Ascending aorta (tissue), 2 donors: ENCODE measurements around the gene TKTL1. TPM values are rescaled to one million over a fixed set of nuclear protein-coding genes. Genes with fewer than 3 reads are reported as not detected.

Source experiments
- DNase-seq, 2 donors: peaks; one replicate each; pipeline ENCODE4 v3.0.0-alpha.2; 2019; ENCODE audit warnings: low spot score in 2 of 2
- H3K27ac ChIP-seq, 2 donors: fragments of 200-600 bp; sonication (generic); one replicate each; pipeline ENCODE4 v1.5.1; 2016 to 2017; ENCODE audit warnings: mild to moderate bottlenecking in 1 of 2
- H3K27me3 ChIP-seq: fragments of 200-600 bp; sonication (generic); one replicate; pipeline ENCODE4 v1.5.1; 2017
- H3K36me3 ChIP-seq, 2 donors: fragments of 200-600 bp; sonication (generic); one replicate each; pipeline ENCODE4 v1.5.1; 2016
- H3K4me1 ChIP-seq, 2 donors: fragments of 200-600 bp; sonication (generic); one replicate each; pipeline ENCODE4 v1.5.1; 2016 to 2017; ENCODE audit warnings: mild to moderate bottlenecking in 1 of 2
- H3K4me3 ChIP-seq, 2 donors: fragments of 200-600 bp; sonication (generic); one replicate each; pipeline ENCODE4 v1.5.1; 2016 to 2017; ENCODE audit warnings: mild to moderate bottlenecking in 1 of 2
- H3K9me3 ChIP-seq, 2 donors: fragments of 200-600 bp; sonication (generic); one replicate each; pipeline ENCODE4 v1.5.1; 2016
- CTCF ChIP-seq, 3 experiments: fragments of 200-600 bp in 2 of 3; fragments of 450-650 bp in 1 of 3; sonication (generic) in 2 of 3; IDR thresholded peaks; one replicate each; pipeline ENCODE4 v1.5.1; 2016 to 2019; ENCODE audit warnings: antibody characterized with exemption in 3 of 3, mild to moderate bottlenecking in 1 of 3, moderate library complexity in 1 of 3
- intact Hi-C: fragments of 100-400 bp; cut with DNase I; formaldehyde crosslinking; loops from one replicate; pipeline ENCODE4 v1.15.1; 2023
- total RNA-seq: library from RNA; depleted of rRNA; stranded (reverse); fragments of >200 nt; gene quantifications from one replicate; pipeline ENCODE4 v1.1.0, GENCODE V29; 2016

The TKTL1 gene
- total RNA-seq, 1 donor from 2014 or later = not detected

DNA sequence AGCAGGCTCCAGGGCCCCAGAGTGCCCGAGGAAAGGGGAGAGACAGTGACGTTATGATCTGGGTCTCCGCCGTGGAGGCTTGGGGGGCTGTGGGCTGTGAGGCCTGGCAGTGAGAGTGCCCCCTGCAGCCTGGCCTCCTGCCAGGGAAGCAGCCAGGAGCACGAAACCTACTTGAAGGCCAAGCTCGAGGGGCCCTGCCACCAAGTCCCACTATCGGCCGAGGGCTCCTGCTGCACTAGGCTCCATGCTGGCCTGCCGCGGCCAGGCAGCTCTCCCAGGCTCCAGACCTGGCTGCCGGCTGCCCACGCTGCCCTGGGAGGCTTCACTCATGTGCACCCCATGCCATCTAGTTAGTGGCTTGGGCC, 60.2 kb downstream of the TKTL1 start:
- Histone ChIP-seq H3K4me1 (peaks cover 0 to 10% of the 10 kb centered on the region in 2 donors), H3K27me3 (no peaks in the 10 kb centered on the region), H3K27ac (peak overlapping the region in 1 of 2 donors; percentile 6), H3K9me3 (no peaks in the 10 kb centered on the region), H3K4me3 (no peak overlapping the region), H3K36me3 (peaks cover 91 to 99% of the 10 kb centered on the region in 2 donors)
- DNase-seq = no peak
- no peak for TF ChIP-seq CTCF (IDR thresholded peaks at IDR 0.05)
- intact Hi-C loops = no loop called here

GRCh38 chrX:154356596-154356995, 61.0 kb downstream of the TKTL1 start:
- Histone ChIP-seq H3K4me1 (peaks cover 0 to 10% of the 10 kb centered on the region in 2 donors), H3K36me3 (peaks cover 88 to 96% of the 10 kb centered on the region in 2 donors)
- intact Hi-C loops = no loop called here

GRCh38 chrX:154357205-154357604, 61.6 kb downstream of the TKTL1 start:
- H3K4me1 ChIP-seq = peaks cover 0 to 10% of the 10 kb centered on the region in 2 donors
- DNase-seq = no peak
- H3K9me3 ChIP-seq = no peaks in the 10 kb centered on the region
- peaks cover 88 to 96% of the 10 kb centered on the region in 2 donors for H3K36me3 ChIP-seq
- H3K27ac ChIP-seq = no peak overlapping the region
- no peak for TF ChIP-seq CTCF (IDR thresholded peaks at IDR 0.05)
- intact Hi-C loops = no loop called here
- H3K4me3 ChIP-seq = no peak overlapping the region
- H3K27me3 ChIP-seq = no peaks in the 10 kb centered on the region

More at GRCh38 chrX:154356596-154356995, 61.0 kb downstream of the TKTL1 start:
- peak overlapping the region in 1 of 2 donors; percentile 6 for H3K27ac ChIP-seq
- no peak for TF ChIP-seq CTCF (IDR thresholded peaks at IDR 0.05)
- no peak overlapping the region for H3K4me3 ChIP-seq
- no peaks in the 10 kb centered on the region for H3K27me3 ChIP-seq
- no peaks in the 10 kb centered on the region for H3K9me3 ChIP-seq
- no peak for DNase-seq

GRCh38 chrX:154358011-154358410, 62.4 kb downstream of the TKTL1 start:
- Histone ChIP-seq H3K36me3 (peaks cover 88 to 94% of the 10 kb centered on the region in 2 donors), H3K27me3 (no peaks in the 10 kb centered on the region), H3K4me3 (no peak overlapping the region), H3K27ac (peak overlapping the region in 1 of 2 donors; percentile 19), H3K9me3 (no peaks in the 10 kb centered on the region), H3K4me1 (peaks cover 0 to 10% of the 10 kb centered on the region in 2 donors)
- intact Hi-C loops = no loop called here
- DNase-seq = no peak
- TF ChIP-seq CTCF (IDR thresholded peaks at IDR 0.05) = no peak

GRCh38 chrX:154358829-154359228, 63.2 kb downstream of the TKTL1 start:
- no peak for TF ChIP-seq CTCF (IDR thresholded peaks at IDR 0.05)
- Histone ChIP-seq H3K27me3 (no peaks in the 10 kb centered on the region), H3K9me3 (no peaks in the 10 kb centered on the region), H3K4me3 (no peak overlapping the region), H3K36me3 (peaks cover 82 to 89% of the 10 kb centered on the region in 2 donors), H3K4me1 (peaks cover 0 to 10% of the 10 kb centered on the region in 2 donors), H3K27ac (peak overlapping the region in 1 of 2 donors; percentile 43)
- DNase-seq = no peak
- intact Hi-C loops = no loop called here
